Inflammatory macrophage treated with lipopolysaccharide for 4 hours (primary cell): ENCODE results near the gene NAV2.
"Not testable (repeated sequence)": the region's sequence is repeated elsewhere in the genome, so short reads cannot be mapped to it uniquely, and the experiment has no call there.

Experiments
- DNase-seq: peaks from one replicate; pipeline ENCODE4 v3.0.0-alpha.2; 2020

NAV2 gene

GRCh38 chr11:19985111-19985510 lies 272.5 kb downstream of the NAV2 start:
- DNase-seq: no peak

GRCh38 chr11:19987331-19987801 lies 274.7 kb downstream of the NAV2 start:
- DNase-seq: no peak

- no peak for DNase-seq
Observed at GRCh38 chr11:19988598-19988997, 276.0 kb downstream of the NAV2 start.

GRCh38 chr11:19989191-19989590 lies 276.6 kb downstream of the NAV2 start:
- DNase-seq: no peak

- no peak for DNase-seq
Observed at GRCh38 chr11:19992162-19992561, 279.5 kb downstream of the NAV2 start.

GRCh38 chr11:19992998-19993397 lies 280.4 kb downstream of the NAV2 start:
- DNase-seq: no peak

- DNase-seq: no peak
Observed at GRCh38 chr11:19994672-19995071, 282.0 kb downstream of the NAV2 start.

GRCh38 chr11:19995145-19995544 lies 282.5 kb downstream of the NAV2 start:
- DNase-seq: no peak

- no peak for DNase-seq
Observed at GRCh38 chr11:19996571-19996970, 283.9 kb downstream of the NAV2 start.

GRCh38 chr11:20000022-20000350 lies 287.3 kb downstream of the NAV2 start:
- no peak for DNase-seq

- DNase-seq: no peak
Observed at GRCh38 chr11:20000351-20001134, 287.9 kb downstream of the NAV2 start.

GRCh38 chr11:20002312-20003216 lies 289.9 kb downstream of the NAV2 start:
- DNase-seq: no peak

GRCh38 chr11:20003351-20003750 lies 290.7 kb downstream of the NAV2 start:
- no peak for DNase-seq

- no peak for DNase-seq
Observed at GRCh38 chr11:20004866-20005265, 292.2 kb downstream of the NAV2 start.

- no peak for DNase-seq
Observed at GRCh38 chr11:20005747-20006146, 293.1 kb downstream of the NAV2 start.

GRCh38 chr11:20006618-20007017 lies 294.0 kb downstream of the NAV2 start:
- DNase-seq: not testable (repeated sequence)

GRCh38 chr11:20007386-20007785 lies 294.7 kb downstream of the NAV2 start:
- no peak for DNase-seq

GRCh38 chr11:20008190-20008870 lies 295.7 kb downstream of the NAV2 start:
- no peak for DNase-seq

GRCh38 chr11:20008871-20009644 lies 296.4 kb downstream of the NAV2 start:
- no peak for DNase-seq

GRCh38 chr11:20010156-20010850 lies 297.7 kb downstream of the NAV2 start:
- DNase-seq: no peak

GRCh38 chr11:20010851-20011225 lies 298.2 kb downstream of the NAV2 start:
- no peak for DNase-seq
